Gastrocnemius medialis (tissue), 4 donors: ENCODE data around the gene COL9A3.

Experiments used
- POLR2A ChIP-seq, 2 donors: fragments of 450-650 bp; IDR thresholded peaks; one replicate each; pipeline ENCODE4 v1.6.1; 2017; ENCODE audit warnings: antibody characterized with exemption in 2 of 2, mild to moderate bottlenecking in 2 of 2, moderate library complexity in 2 of 2
- TF ChIP-seq, protein P1 (sequence below), 5 experiments: fragments of 450-650 bp in 3 of 5; fragments of 200-600 bp in 2 of 5; sonication (generic) in 2 of 5; IDR thresholded peaks in 4 of 5; conservative IDR thresholded peaks in 1 of 5; 1 replicate in 4 of 5; 2 replicates in 1 of 5; pipeline ENCODE4 v1.5.1; 2016 to 2019; ENCODE audit warnings: antibody characterized with exemption in 5 of 5, mild to moderate bottlenecking in 3 of 5, moderate library complexity in 3 of 5

DNA sequence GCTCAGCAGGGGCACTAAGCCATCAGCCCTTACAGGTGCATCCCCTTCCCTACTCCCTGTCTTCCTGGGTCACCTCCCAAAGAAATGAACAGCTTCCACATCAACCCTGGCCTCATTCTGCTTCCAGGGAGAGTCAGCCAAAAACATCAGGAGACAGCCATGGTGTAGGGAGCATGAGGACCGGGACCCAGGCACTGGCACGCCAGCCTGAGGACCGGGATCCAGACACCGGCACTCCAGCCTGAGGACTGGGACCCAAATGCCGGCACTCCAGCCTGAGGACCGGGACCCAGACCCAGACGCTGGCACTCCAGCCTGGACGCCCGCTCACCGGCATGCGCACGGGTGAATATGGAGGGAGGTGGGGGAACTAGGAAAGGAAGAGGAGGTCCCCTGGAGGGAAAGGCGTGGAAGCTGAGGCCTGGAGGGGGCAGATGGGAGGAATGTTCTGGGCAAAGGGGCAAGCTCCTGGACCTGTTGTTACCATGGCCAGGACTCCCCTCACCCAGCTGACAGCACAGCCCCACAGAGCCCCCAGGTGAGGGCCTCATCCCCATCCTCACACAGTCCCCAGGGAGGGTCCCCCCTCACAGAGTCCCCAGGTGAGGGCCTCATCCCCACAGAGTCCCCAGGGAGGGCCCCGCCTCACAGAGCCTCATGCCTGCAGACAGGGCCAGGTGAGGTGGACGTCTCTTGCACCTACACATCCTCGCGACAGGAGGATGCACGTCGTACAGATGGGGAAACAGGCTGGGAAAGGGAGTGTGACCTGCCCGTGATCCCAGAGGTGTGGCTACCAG, 46.5 kb upstream of the COL9A3 start:
- TF ChIP-seq, protein P1, sequence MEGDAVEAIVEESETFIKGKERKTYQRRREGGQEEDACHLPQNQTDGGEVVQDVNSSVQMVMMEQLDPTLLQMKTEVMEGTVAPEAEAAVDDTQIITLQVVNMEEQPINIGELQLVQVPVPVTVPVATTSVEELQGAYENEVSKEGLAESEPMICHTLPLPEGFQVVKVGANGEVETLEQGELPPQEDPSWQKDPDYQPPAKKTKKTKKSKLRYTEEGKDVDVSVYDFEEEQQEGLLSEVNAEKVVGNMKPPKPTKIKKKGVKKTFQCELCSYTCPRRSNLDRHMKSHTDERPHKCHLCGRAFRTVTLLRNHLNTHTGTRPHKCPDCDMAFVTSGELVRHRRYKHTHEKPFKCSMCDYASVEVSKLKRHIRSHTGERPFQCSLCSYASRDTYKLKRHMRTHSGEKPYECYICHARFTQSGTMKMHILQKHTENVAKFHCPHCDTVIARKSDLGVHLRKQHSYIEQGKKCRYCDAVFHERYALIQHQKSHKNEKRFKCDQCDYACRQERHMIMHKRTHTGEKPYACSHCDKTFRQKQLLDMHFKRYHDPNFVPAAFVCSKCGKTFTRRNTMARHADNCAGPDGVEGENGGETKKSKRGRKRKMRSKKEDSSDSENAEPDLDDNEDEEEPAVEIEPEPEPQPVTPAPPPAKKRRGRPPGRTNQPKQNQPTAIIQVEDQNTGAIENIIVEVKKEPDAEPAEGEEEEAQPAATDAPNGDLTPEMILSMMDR (IDR thresholded peaks at IDR 0.05 in 4 of 5, conservative IDR thresholded peaks at IDR 0.05 in 1 of 5) = no peak
- no peak for TF ChIP-seq POLR2A (IDR thresholded peaks at IDR 0.05)
